Fibroblast of peridontal ligament (primary cell): ENCODE results near the gene RBM10.
"Not testable (repeated sequence)": the region's sequence is repeated elsewhere in the genome, so short reads cannot be mapped to it uniquely, and the experiment has no call there.

Source experiments
- DNase-seq: peaks from one replicate; pipeline ENCODE4 v3.0.0-alpha.2; 2010; ENCODE audit errors: extremely low read depth

The RBM10 gene, protein sequence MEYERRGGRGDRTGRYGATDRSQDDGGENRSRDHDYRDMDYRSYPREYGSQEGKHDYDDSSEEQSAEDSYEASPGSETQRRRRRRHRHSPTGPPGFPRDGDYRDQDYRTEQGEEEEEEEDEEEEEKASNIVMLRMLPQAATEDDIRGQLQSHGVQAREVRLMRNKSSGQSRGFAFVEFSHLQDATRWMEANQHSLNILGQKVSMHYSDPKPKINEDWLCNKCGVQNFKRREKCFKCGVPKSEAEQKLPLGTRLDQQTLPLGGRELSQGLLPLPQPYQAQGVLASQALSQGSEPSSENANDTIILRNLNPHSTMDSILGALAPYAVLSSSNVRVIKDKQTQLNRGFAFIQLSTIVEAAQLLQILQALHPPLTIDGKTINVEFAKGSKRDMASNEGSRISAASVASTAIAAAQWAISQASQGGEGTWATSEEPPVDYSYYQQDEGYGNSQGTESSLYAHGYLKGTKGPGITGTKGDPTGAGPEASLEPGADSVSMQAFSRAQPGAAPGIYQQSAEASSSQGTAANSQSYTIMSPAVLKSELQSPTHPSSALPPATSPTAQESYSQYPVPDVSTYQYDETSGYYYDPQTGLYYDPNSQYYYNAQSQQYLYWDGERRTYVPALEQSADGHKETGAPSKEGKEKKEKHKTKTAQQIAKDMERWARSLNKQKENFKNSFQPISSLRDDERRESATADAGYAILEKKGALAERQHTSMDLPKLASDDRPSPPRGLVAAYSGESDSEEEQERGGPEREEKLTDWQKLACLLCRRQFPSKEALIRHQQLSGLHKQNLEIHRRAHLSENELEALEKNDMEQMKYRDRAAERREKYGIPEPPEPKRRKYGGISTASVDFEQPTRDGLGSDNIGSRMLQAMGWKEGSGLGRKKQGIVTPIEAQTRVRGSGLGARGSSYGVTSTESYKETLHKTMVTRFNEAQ

DNA sequence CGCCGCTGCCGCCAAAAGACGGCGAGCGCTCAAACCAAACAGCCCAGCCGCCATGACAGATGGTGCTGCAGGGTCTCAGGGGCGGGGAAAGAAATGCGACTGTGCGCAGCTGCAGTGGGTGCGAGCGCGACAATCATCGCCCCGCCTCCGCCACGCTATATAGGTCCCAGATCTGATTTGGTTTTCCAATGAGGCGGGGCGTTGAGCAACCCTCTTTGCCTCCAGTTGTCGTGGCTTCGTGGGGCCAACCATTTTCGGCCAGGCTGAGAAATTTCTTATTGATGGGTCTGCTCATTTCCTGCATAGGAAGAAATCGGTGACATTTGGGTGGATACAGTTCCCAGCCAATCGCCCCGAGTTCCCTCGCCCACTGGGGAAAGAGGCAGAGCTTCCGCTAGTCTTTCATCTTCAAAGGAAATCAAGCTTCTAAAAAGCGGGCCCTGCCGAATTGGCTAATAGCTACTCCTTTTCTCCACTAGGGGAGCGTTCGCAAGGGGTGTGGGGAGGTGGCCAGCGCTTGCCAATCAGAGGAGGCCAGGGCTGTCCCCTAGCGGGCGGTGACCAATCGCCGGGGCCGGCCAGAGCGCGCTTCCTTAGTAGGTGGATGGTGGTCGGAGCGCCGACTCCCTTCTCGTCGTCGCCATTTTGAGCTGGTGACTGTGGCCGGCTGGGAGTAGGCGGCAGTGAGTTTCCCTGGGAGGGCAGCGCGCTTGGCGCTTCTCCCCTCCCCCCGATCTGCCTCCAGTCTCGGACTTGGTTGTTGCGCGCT is at the start of gene RBM10, which contains the start of gene NDUFB11:
TSS of gene RBM10 (plus strand) at position 596 of the 769 bp plus-strand sequence. CDS start 2,261 bp downstream, outside the sequence.
TSS of gene NDUFB11 (minus strand) at position 77 of the 769 bp plus-strand sequence. CDS start at position 54, 23 bp downstream.
- DNase-seq, result peak; percentile 92

DNA sequence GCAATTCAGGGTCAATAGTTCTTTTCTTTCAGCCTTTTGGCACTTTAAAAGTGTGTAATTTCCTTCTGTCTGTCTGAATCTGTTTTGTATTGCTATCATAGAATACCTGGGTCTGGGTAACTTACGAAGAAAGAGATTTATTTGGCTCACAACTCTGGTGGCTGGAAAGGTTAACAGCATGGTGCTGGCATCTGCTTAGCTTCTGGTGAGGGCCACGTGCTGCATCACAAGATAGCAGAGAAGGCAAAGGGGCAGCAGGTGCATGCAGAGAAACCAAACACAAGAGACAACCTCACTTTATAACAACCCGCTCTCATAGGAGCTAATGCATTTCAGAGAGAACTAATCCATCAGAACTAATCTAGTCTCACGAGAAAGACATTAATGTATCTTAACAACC is 48.0 kb upstream of the RBM10 start:
- no peak for DNase-seq

DNA sequence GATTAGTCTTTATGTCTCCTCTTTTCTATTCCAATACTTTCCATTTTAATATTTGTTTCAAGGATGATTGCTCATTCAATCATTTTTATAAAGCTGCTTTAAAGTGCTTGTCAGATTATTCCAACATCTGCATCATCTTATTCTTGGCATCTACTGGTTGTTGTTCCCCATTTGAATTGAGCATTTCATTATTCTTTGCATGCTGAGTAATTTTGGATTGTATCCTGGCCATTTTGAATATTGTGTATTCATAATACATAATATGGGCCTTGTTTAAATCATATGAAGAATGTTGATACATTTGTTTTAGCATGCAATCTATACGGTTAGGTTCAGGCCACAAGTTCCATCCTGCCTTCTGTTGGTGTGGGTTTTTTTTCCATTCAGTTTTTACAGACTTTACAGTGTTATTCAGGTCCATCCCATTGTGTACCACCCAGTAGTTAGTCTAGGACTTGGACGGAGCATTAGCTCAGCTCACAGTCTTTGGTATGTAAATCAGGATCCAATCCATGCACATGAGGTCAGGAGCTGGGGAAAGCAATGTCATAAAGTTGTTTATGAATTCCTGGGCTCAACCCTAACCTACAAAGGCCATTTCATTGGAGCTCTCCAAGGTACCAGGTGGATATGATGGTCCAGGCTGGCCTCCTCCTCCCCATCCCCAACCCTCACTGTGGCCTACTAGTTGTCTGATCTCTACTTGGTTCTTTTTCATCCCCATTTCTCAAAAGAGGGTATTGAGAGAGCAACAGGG is 46.5 kb upstream of the RBM10 start:
- DNase-seq, result no peak

DNA sequence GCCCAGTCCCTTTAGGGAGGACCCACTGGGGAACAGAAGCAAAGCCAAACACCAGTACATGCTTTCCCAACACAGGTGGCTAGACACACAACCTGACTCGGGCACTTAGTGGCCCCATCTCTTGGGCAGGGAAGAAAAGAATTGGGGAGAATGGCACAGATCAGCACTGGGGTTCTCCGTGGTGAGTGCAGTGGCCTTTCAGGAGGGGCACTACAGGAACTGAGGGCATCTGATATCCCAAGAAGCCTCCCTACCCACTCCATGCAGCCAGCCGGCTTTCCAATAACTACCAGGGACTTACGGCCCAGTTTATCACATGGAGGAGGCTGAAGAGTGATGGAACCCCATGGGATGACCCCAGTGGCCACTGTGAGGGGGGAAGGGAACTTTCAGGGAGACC is 43.8 kb upstream of the RBM10 start:
- no peak for DNase-seq

DNA sequence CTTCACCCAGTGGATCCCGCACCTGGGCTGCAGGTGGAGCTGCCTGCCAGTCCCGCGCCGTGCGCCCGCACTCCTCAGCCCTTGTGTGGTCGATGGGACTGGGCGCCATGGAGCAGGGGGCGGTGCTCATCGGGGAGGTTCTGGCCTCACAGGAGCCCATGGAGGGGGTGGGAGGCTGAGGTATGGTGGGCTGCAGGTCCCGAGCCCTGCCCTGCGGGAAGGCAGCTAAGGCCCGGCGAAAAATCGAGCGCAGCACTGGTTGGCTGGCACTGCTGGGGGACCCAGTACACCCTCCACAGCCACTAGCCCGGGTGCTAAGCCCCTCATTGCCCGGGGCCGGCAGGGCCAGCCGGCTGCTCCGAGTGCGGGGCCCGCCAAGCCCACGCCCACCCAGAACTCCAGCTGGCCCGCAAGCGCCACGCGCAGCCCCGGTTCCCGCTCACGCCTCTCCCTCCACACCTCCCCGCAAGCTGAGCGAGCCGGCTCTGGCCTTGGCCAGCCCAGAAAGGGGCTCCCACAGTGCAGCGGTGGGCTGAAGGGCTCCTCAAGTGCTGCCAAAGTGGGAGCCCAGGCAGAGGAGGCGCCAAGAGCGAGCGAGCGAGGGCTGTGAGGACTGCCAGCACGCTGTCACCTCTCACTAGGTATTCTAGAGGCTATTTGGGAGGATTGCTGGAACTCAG is 33.9 kb upstream of the RBM10 start:
- DNase-seq, result not testable (repeated sequence)

DNA sequence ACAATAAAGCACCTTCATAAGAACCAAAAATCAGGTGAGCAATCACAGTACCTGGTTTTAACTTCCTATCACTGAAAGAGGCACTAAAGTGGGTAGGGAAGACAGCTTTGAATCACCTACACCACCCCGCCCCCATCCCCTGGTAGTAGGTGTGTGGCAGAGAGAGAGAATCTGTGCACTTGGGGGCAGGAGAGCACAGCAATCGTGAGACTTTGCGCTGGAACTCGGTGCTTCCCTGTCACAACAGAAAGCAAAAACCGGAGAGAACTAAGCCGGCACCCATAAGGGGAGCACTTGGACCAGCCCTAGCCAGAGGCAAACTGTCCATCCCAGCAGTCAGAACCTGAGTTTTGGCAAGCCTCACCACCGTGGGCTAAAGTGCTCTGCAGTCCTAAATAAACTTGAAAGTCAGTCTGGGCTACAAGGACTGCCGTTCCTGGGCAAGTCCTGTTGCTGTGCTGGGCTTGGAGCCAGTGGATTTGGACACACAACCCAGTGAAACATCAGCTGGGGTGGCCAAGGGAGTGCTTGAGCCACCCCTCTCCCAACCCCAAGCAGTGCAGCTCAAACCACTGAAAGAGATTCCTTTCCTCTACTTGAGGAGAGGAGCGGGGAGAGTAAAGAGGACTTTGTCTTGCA is 32.6 kb upstream of the RBM10 start:
- peak; percentile 21 for DNase-seq

DNA sequence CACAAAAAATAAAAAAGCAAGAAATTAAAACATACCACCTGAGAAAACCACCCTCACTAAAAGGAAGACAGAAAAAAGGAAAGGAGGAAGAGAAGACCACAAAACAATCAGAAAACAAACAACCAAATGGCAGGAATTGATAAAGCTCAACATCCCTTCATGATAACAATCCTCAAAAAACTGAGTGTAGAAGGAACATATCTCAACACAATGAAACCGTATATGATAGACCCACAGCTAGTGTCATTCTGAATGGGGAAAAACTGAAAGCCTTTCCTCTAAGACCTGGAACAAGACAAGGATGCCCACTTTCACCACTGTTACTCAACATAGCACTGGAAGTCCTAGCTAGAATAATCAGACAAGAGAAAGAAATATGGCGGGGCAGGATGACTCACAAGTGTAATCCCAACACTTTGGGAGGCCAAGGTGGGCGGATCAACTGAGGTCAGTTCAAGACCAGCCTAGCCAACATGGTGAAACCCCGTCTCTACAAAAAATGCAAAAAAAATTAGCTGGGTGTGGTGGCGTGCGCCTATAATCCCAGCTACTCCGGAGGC is 28.4 kb upstream of the RBM10 start:
- DNase-seq, result not testable (repeated sequence)

DNA sequence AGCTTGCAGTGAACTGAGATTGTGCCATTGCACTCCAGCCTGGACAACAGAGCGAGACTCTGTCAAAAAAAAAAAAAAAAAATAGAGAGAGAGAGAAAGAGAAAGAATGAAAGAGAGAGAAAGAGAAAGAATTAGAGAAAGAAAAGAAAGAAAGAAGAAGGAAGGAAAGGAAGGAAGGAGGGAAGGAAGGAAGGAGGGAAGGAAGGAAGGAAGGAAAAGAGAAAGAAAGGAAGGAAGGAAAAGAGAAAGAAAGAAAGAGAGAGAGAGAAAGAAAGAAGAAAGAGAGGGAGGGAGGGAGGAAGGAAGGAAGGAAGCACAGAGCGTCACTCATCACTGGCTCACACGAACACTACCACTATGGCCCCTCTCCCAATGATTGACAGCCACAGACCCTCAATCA is 20.6 kb upstream of the RBM10 start:
- DNase-seq, result not testable (repeated sequence)

DNA sequence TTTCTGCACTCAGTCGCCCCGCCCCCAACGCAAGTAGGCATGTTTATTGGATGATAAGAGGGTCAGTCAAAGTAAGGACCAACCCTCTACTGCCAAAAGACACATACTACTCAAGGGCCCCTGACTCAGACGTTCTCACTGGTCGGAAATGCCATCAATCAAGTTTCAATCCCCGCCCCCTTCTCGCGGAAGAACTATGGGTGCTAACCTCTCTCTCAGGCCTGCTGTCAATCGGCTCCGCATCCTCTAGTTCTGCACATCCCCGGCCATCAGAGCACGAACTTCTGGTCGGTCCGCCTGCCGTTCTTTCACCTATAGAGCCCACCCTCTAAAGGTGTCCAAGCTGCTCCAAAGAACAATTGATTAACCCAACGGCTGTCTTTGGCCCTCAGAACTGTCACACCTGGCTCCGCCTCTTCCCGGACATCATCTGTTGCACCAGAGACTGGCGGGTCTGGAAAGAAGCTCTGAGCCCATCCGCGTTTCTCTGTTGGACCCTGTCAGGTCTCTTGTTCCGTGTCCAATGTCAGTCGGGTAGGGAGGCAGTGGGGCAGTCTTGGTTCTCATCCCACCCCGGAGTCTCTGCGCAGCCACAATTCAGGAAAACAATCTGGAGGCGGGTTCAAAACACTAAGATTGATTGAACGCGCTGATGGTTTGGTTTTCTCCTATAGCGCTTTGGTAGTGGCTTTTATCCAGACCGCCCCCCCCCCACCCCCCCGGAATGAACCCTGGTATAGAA is 15.7 kb upstream of the RBM10 start:
- peak; percentile 96 for DNase-seq

DNA sequence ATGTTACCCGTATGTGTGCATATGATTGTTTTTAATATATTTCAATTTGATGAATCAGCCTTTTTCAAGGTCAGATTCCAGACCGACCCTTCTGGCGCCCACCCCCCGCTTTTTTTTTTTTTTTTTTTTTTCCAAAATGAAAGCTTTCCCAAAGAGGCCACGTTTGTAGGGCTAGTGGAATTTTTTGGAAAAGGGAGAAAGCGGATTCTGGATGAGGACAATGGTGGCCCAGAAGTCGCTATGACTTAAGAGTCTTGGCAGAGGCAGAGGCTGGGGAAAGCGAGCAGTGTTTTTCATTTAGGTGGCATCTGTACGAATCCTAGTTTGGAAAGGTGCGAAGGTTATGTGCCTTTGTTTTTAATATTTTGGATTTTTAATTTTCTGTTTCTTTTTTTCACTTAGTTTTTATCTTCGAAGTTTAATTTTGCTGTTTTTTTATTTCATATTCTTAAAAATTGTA is 15.1 kb upstream of the RBM10 start:
- DNase-seq, result peak; percentile 14

DNA sequence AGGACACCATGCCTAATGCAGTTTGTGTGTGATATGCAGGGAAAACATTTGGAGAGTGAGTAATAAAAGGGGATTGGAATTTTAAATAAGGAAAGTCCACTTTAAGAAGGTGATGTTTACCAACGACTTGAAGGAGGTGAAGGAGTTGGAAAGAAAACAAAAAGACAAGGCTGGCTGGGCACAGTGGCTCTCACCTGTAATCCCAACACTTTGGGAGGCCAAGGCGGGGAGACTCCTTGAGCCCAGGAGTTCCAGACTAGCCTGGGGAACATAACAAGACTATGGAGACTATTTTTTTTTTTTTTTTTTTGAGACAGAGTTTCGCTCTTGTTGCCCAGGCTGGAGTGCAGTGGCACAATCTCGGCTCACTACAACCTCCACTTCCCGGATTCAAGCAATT is 11.5 kb upstream of the RBM10 start:
- DNase-seq, result no peak

DNA sequence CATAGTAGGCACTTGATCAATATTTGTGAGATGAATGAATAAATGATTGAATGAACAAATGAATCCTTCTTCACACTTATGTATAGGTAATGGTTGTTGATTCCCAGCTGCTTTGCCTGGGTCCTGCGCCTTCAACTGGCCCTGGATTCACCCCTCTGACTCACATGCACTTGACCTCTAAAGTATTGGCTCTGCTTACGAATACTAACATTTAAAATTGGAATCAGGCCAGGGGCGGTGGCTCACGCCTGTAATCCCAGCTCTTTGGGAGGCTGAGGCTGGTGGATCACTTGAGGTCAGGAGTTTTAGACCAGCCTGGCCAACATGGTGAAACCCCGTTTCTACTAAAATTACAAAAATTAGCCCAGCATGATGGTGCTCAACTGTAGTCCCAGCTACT is 9.4 kb upstream of the RBM10 start:
- DNase-seq, result peak; percentile 37

DNA sequence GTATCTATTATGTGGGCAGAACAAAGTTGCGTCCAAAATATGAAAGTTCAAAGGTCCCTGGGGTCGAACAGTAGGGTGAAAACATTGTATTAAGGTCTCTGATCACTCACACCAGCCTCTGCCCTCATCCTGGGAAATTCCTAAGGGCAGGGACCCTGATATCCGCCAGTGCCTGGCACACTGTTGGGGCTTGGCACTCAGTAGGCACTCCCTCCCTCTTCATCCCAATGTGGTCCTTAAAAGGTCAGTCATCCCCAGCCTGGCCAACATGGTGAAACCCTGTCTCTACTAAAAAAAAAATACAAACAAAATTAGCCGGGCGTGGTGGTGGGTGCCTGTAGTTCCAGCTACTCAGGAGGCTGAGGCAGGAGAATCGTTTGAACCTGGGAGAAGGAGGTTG is 6.8 kb upstream of the RBM10 start:
- no peak for DNase-seq

DNA sequence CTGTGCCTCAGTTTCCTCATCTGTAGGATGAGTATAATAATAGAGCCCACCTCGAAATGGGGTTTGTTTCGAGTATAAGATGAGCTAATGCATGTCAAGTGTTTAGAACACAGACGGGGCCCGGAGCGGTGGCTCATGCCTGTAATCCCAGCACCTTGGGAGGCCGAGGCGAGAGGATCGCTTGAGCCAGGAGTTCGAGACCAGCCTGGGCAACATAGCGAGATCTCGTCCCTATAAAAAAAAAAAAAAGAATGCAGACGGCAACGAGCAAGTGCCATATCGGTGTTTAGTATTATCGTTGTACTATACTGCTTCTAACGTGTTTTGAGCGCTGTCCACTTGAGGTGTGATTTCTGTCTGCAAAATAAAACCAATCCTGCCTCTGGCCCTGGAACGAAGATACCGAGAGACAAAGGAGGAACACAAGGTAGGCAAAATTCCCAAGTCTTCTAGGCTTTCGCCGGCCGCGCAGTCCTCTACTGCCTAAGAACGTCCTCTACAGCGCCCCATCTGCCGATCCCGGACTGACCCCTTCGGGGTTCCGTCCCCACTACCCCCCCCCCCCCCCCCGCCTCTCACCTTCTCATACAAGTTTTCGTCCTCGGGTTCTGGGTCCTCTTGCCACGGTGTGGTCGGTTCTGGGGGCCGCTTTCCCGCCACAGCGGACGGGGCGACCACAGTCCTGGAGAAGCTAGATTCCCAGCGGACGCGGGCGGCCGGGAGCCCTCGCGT is 961 bp upstream of the RBM10 start:
- peak; percentile 32 for DNase-seq

DNA sequence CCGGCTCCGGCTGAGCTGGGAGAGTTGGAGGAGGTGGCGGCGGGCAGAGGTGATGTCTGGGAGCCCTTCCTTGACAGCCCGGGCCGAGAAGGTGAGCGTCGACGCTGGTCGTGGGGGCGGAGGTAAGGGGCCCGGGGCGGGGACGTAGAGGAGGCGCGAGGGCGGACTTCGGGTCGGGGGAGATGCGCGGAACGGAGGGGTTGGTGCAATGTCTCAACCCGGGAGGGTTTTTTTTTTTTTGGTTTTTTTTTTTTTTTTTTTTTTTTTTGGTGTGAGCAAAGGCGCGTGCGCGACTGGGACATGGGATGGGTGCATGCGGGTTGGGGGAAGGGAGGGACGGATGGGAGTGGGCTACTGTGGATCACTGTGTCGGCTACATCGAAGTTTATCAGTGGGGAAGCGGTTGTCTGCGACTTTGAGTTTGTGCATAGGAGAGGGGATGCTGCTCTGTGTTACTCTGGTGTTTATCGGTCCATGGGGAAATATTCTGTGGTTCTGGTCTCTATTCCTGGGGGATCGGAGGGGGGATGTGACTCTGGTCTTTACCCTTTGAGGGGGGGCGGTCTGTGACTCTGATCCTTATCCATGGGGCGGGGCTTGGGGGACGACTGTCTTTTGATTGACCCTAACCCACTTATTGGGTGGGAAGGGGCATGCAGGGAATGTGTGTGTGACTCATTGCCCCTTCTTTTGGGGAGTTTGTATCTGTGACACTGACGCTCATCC is 537 bp downstream of the RBM10 start:
- DNase-seq, result peak; percentile 13

DNA sequence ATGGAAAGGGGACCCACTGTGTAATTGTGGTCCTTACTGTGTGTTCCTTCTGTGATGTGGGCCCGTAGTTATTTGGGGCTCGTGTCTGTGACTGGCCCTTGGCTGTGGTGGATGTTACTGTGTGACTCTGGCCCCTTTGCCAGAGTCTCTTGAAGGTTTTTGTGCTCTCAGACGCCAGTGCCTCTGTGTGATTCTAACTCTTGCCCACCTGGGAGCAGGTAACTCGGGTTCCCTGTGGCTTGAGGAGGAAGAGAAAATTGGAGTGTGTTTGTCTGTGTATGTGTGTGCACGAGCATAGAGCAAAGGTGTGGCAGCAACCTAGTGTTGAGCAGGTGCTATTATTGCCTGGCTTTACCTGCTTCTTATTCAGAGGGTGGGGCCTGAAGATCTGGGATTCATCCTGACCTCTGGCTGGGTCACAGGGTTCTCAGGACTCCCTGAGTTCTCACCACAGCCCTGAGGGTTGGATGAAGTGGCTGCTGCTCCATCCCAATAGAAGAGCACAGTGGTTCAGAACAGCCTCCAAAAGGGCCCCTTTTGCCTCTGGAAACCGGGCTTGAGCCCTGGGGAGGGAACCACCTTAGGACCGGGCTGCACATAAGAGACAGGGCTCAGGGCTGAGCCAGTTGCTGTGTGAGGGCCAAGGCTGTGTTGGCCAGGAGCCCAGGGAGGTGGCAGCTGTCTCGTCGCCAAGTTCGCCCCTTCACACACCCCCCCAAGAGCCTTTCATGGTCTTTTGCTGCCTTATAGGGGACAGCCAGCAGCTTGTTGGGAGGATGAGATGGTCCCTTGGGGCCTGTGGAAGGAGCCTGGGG is 1.3 kb downstream of the RBM10 start:
- no peak for DNase-seq
